Measurements from ENCODE around the gene MAFF.

The MAFF gene

DNA sequence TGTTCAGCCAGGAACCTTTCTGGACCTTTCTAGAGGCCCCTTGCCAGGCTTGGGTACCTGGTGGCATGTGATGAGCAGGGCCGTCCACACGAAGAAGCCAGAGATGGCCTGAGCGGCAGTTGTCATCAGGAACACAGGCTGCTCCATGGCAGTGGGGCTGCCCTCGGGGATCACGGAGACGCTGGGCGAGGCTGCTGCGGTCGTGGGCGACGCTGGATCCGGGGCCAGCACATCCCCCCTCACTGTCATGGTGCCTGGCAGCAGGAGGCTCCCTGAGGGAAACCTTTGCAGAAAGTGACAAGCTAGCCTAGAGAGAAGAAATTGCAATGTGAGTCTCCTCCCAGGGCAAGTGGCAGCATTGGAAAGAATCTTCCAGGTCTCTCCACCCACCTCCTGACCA lies 45.9 kb downstream of the MAFF start:
- no peak overlapping the region for H2AFZ ChIP-seq (ENCODE audit: low read length)

GRCh38 chr22:38248280-38248679 lies 46.5 kb downstream of the MAFF start:
- no peaks in the 10 kb centered on the region for H3F3A ChIP-seq (ENCODE audit: insufficient read depth, low read length)
- H3K9me3 ChIP-seq (ENCODE audit: low read length): peaks cover 7% of the 10 kb centered on the region; the same call in 1 of the 2 replicates
- no peaks in the 10 kb centered on the region; the same call in 1 of the 2 replicates for H3K27me3 ChIP-seq (ENCODE audit: insufficient read depth, low read length)
- H3K36me3 ChIP-seq (ENCODE audit: insufficient read depth, low read length): no peaks in the 10 kb centered on the region
- no peak overlapping the region for H3K9ac ChIP-seq (ENCODE audit: low read length)
- H3K4me1 ChIP-seq (ENCODE audit: insufficient read depth, low read length, severe bottlenecking): no peaks in the 10 kb centered on the region
- no peak overlapping the region for H2AFZ ChIP-seq (ENCODE audit: low read length)
- H3K9me2 ChIP-seq (ENCODE audit: low read depth, low read length): no peaks in the 10 kb centered on the region
- H3K4me3 ChIP-seq (ENCODE audit: low read depth, low read length, poor library complexity, severe bottlenecking): no peak overlapping the region
- no peak overlapping the region for H3K27ac ChIP-seq (ENCODE audit: low read depth, low read length, poor library complexity, severe bottlenecking)
- TF ChIP-seq EZH2 (IDR thresholded peaks at IDR 0.05; ENCODE audit: borderline replicate concordance, low read length): no peak
- TF ChIP-seq, protein P1, sequence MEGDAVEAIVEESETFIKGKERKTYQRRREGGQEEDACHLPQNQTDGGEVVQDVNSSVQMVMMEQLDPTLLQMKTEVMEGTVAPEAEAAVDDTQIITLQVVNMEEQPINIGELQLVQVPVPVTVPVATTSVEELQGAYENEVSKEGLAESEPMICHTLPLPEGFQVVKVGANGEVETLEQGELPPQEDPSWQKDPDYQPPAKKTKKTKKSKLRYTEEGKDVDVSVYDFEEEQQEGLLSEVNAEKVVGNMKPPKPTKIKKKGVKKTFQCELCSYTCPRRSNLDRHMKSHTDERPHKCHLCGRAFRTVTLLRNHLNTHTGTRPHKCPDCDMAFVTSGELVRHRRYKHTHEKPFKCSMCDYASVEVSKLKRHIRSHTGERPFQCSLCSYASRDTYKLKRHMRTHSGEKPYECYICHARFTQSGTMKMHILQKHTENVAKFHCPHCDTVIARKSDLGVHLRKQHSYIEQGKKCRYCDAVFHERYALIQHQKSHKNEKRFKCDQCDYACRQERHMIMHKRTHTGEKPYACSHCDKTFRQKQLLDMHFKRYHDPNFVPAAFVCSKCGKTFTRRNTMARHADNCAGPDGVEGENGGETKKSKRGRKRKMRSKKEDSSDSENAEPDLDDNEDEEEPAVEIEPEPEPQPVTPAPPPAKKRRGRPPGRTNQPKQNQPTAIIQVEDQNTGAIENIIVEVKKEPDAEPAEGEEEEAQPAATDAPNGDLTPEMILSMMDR (IDR thresholded peaks at IDR 0.05; ENCODE audit: low read length): no peak
- H3K79me2 ChIP-seq (ENCODE audit: insufficient read depth, low read length): no peaks in the 10 kb centered on the region
- no peaks in the 10 kb centered on the region for H4K20me1 ChIP-seq (ENCODE audit: insufficient read depth, low read length)
- no peak overlapping the region for H3K4me2 ChIP-seq (ENCODE audit: low read length)

More for the DNA sequence above, 45.9 kb downstream of the MAFF start:
- Histone ChIP-seq H3K9me2 (ENCODE audit: low read depth, low read length) (no peaks in the 10 kb centered on the region), H3K36me3 (ENCODE audit: insufficient read depth, low read length) (no peaks in the 10 kb centered on the region), H3K79me2 (ENCODE audit: insufficient read depth, low read length) (no peaks in the 10 kb centered on the region), H3F3A (ENCODE audit: insufficient read depth, low read length) (no peaks in the 10 kb centered on the region), H3K4me2 (ENCODE audit: low read length) (no peak overlapping the region), H3K27me3 (ENCODE audit: insufficient read depth, low read length) (no peaks in the 10 kb centered on the region; the same call in 1 of the 2 replicates), H4K20me1 (ENCODE audit: insufficient read depth, low read length) (no peaks in the 10 kb centered on the region), H3K9ac (ENCODE audit: low read length) (no peak overlapping the region), H3K4me1 (ENCODE audit: insufficient read depth, low read length, severe bottlenecking) (no peaks in the 10 kb centered on the region), H3K27ac (ENCODE audit: low read depth, low read length, poor library complexity, severe bottlenecking) (no peak overlapping the region), H3K9me3 (ENCODE audit: low read length) (peaks cover 7% of the 10 kb centered on the region; the same call in 1 of the 2 replicates), H3K4me3 (ENCODE audit: low read depth, low read length, poor library complexity, severe bottlenecking) (no peak overlapping the region)
- TF ChIP-seq, protein P1 (IDR thresholded peaks at IDR 0.05; ENCODE audit: low read length): no peak
- TF ChIP-seq EZH2 (IDR thresholded peaks at IDR 0.05; ENCODE audit: borderline replicate concordance, low read length): no peak

DNA sequence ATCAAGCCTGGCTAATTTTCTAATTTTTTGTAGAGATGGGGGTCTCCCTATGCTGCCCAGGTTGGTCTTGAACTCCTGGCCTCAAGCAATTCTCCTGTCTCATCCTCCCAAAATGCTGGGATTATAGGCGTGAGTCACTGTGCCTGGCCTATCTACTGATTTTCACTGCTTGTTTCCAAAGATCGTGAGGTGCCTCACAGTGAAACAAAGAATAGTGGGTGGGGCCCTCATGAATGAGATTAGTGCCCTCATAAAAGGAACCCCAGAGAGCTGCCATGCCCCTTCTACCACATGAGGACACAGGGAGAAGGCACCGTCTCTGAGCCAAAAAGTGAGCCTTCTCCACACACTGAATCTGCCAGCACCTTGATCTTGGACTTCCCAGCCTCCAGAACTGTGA lies 47.5 kb downstream of the MAFF start:
- no peak overlapping the region for H2AFZ ChIP-seq (ENCODE audit: low read length)

More for the DNA sequence above, 47.5 kb downstream of the MAFF start:
- Histone ChIP-seq H3K4me1 (ENCODE audit: insufficient read depth, low read length, severe bottlenecking) (no peaks in the 10 kb centered on the region), H3K4me2 (ENCODE audit: low read length) (no peak overlapping the region), H3K4me3 (ENCODE audit: low read depth, low read length, poor library complexity, severe bottlenecking) (no peak overlapping the region), H3K36me3 (ENCODE audit: insufficient read depth, low read length) (no peaks in the 10 kb centered on the region), H3K9ac (ENCODE audit: low read length) (no peak overlapping the region), H3K9me3 (ENCODE audit: low read length) (peaks cover 7% of the 10 kb centered on the region; the same call in 1 of the 2 replicates), H3K27ac (ENCODE audit: low read depth, low read length, poor library complexity, severe bottlenecking) (no peak overlapping the region), H3K9me2 (ENCODE audit: low read depth, low read length) (no peaks in the 10 kb centered on the region), H3F3A (ENCODE audit: insufficient read depth, low read length) (no peaks in the 10 kb centered on the region), H4K20me1 (ENCODE audit: insufficient read depth, low read length) (no peaks in the 10 kb centered on the region), H3K27me3 (ENCODE audit: insufficient read depth, low read length) (no peaks in the 10 kb centered on the region; the same call in 1 of the 2 replicates), H3K79me2 (ENCODE audit: insufficient read depth, low read length) (no peaks in the 10 kb centered on the region)
- TF ChIP-seq, protein P1 (IDR thresholded peaks at IDR 0.05; ENCODE audit: low read length): no peak
- TF ChIP-seq EZH2 (IDR thresholded peaks at IDR 0.05; ENCODE audit: borderline replicate concordance, low read length): no peak
